ENCODE results near the gene DEFB124.

DNA sequence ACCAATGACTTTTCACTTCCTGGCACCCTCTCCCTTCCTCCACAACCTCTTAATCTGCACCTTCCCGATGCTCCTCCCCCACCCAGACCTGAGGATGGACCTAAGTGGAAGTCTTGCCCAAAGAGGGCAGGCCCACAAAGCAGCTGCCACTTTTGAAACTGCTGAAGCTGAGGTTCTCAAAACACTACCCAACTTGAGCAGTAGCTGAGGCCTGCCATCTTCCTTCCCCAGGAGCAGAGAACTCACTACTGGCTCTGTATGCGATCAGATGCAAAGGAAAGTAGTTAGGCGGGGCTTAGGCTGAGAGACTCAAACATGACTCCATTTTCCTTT lies 40.8 kb upstream of the DEFB124 start:
- TF ChIP-seq, protein P1, sequence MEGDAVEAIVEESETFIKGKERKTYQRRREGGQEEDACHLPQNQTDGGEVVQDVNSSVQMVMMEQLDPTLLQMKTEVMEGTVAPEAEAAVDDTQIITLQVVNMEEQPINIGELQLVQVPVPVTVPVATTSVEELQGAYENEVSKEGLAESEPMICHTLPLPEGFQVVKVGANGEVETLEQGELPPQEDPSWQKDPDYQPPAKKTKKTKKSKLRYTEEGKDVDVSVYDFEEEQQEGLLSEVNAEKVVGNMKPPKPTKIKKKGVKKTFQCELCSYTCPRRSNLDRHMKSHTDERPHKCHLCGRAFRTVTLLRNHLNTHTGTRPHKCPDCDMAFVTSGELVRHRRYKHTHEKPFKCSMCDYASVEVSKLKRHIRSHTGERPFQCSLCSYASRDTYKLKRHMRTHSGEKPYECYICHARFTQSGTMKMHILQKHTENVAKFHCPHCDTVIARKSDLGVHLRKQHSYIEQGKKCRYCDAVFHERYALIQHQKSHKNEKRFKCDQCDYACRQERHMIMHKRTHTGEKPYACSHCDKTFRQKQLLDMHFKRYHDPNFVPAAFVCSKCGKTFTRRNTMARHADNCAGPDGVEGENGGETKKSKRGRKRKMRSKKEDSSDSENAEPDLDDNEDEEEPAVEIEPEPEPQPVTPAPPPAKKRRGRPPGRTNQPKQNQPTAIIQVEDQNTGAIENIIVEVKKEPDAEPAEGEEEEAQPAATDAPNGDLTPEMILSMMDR (IDR thresholded peaks at IDR 0.05; ENCODE audit: low read length) = no peak
- no peak for TF ChIP-seq EZH2 (IDR thresholded peaks at IDR 0.05; ENCODE audit: borderline replicate concordance, low read length)

Measured in OCI-LY1 (cell line).